ENCODE measurements around the gene ITPKA.

GRCh38 chr15:41536866-41537265 is 43.2 kb downstream of the ITPKA start:
- TF ChIP-seq CTCF (IDR thresholded peaks at IDR 0.05) (no peak), POLR2AphosphoS5 (IDR thresholded peaks at IDR 0.05) (no peak), POLR2A (IDR thresholded peaks at IDR 0.05) (no peak)

Measured in breast epithelium (tissue), 3 donors.